Ramos (cell line): ENCODE measurements around the gene SEL1L.
"Not testable (repeated sequence)": the region's sequence is repeated elsewhere in the genome, so short reads cannot be mapped to it uniquely, and the experiment has no call there.

Experiments used
- in situ Hi-C: fragments of 300-500 bp; cut with MboI; formaldehyde crosslinking; loops from one replicate; pipeline ENCODE4 v1.14.3; 2022; ENCODE audit warnings: low sequenced_read_pairs; ENCODE audit not compliant: unreplicated experiment

The SEL1L gene

GRCh38 chr14:81533212-81533535 is 479 bp downstream of the SEL1L start:
- in situ Hi-C loops = no loop called here

DNA sequence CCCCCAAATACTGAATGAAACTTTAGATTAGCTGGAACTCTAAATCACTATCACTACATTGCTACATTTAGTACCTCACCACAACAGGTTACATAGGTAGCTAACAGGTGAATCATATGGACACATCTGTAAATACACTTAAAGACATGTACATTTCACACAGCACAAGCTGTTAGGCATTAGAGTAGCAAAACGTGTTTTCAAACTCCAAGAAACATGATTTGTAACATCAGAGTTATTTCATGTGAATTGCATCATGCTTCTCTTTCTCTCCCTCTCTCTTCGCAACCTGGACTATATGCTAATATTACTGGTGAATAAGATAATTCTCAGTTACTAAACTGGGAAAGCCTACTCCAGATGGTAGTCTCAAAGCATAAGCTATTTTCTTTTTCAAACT is 4.3 kb downstream of the SEL1L start:
- in situ Hi-C loops = loop anchor here (10.0 kb wide), 1 partner anchor 55 kb away; no protein-coding TSS in a partner anchor

- in situ Hi-C loops = loop anchor here (10.0 kb wide), 1 partner anchor 50 kb away; no protein-coding TSS in a partner anchor
These were observed 8.5 kb downstream of the SEL1L start for GRCh38 chr14:81525129-81525528.

DNA sequence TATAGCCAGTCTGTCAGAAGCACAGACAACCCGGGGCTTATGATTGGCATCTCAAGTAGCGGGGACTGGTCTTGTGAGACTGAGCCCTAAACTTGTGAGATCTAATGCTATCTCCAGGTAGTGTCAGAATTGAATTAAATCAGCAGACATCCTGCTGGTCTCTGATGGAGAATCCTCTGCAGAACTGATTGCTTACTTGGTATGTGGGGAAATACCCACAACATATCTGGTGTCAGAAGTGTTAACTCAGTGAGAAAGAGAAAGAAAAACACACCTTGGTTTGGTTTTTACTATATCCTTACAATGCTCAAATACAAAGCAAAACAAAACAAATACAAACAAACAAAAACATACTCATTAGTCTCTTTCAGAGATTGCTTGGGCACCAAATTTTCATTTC is 10.0 kb downstream of the SEL1L start:
- in situ Hi-C loops = loop anchor here (10.0 kb wide), 1 partner anchor 49 kb away; no protein-coding TSS in a partner anchor

- in situ Hi-C loops = loop anchor here (10.0 kb wide), 1 partner anchor 48 kb away; no protein-coding TSS in a partner anchor
These were observed 10.6 kb downstream of the SEL1L start for GRCh38 chr14:81523016-81523415.

- in situ Hi-C loops = loop anchor here (10.0 kb wide), 1 partner anchor 47 kb away; no protein-coding TSS in a partner anchor
These were observed 12.3 kb downstream of the SEL1L start for GRCh38 chr14:81521356-81521755.

DNA sequence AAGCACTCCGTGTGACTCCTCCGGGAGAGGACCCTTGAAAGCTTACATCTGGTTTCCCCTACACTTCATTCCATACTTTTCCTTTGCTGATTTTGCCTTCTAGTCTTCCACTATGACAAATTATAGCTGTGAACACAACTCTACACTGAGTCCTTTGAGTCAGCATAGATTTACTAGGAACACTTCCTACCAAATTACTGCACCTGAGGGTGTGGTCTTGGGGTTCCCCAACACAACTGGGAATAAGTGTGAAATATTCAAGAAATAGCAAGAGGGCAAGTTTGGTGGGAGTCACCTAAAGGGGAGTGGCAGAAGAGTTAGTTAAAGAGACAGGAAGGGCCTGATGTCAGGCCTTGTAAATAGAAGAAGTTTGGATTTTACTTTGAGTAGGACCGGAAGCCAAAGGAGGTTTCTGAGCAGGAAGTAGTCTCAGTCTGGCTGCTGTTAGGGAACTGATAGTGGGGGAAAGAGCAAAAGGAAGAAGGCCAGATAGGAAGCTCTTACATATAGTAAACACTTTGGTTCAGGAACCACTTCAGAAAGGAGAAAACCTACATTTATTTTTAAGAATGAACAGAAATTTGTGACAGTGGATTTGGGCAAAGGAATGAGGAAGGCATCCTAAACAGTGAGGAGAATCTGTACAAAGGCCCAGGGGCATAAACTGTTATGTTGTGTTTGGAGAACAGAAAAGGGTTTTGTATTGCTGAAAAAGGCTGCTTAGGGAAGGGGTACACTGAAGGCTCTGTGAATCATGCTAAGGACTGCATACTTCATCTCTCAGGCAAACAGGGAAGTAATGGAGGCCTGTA is 14.2 kb downstream of the SEL1L start:
- in situ Hi-C loops = loop anchor here (10.0 kb wide), 1 partner anchor 45 kb away; no protein-coding TSS in a partner anchor

DNA sequence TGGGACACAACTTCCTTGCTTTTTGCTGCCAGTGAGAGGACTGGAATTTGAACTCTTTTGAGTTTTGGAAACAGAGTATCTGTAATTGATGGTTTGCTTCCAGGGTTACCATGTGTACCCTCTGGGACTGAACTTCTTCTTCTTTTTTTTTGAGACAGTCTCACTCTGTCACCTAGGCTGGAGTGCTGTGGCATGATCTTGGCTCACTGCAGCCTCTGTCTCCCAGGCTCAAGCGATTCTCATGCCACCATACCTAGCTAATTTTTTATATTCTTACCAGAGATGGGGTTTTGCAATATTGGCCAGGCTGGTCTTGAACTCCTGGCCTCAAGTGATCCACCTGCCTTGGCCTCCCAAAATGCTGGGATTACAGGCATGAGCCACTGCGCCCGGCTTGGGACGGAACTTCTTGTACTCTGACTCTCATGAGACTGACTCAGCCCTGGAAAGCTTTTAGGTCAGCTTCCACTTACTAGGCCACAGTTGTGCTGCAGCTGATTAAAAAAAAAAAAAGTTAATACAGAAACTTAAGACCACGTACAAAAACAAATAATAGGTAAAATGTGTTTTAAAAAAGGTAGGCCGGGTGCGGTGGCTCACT is 15.8 kb downstream of the SEL1L start:
- in situ Hi-C loops = no loop called here

GRCh38 chr14:81516986-81517797 is 16.5 kb downstream of the SEL1L start:
- in situ Hi-C loops = no loop called here

DNA sequence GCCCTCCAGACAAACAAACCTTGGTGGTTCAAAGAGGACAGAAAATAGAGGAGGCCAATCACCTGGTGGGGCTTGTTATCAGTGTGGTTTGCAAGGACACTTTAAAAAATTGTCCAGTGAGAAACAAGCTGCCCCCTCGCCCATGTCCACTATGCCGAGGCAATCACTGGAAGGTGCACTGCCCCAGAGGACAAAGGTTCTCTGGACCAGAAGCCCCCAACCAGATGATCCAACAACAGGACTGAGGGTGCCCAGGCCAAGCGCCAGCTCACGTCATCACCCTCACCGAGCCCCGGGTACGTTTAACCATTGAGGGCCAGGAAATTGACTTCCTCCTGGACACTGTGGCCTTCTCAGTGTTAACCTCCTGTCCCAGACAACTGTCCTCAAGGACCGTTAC is 17.7 kb downstream of the SEL1L start:
- in situ Hi-C loops = not testable (repeated sequence)

GRCh38 chr14:81512826-81513225 is 20.8 kb downstream of the SEL1L start:
- in situ Hi-C loops = not testable (repeated sequence)

DNA sequence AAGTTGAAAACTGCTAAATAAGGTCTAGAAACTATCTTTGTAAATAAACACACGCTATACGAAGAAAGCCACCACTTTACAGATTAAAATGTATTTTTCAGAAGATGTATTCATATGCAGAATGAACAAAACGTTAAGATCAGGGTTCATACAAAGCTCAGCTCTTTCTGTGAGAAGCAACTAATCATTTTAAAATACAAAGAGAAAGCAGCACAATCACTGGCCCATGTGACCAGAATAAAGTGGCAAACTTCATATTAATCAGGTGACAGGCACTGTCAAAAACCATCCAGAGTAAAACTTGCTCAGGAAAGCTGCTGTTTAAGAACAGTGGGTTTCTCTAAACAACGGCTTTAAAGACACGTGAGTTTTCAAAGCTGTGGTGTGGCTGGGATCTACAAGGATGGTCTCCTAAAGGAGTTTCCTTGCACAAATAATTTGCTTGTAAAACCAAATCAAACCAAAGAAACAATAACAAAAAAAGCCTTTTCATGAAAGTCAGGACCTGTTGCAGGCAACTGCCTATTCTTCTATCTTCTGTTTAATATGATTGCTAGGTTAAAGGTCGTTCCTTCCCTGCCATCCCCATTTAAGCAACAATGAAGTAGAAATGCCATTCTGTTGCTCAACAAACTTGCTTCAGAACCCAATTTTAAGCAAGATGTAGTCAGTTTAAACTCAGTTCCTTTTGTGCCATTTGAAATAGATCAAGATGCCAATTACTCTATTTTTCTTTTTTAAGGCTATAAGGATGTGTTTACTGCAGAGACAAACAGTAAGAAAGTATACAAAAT is 22.3 kb downstream of the SEL1L start:
- in situ Hi-C loops = no loop called here

DNA sequence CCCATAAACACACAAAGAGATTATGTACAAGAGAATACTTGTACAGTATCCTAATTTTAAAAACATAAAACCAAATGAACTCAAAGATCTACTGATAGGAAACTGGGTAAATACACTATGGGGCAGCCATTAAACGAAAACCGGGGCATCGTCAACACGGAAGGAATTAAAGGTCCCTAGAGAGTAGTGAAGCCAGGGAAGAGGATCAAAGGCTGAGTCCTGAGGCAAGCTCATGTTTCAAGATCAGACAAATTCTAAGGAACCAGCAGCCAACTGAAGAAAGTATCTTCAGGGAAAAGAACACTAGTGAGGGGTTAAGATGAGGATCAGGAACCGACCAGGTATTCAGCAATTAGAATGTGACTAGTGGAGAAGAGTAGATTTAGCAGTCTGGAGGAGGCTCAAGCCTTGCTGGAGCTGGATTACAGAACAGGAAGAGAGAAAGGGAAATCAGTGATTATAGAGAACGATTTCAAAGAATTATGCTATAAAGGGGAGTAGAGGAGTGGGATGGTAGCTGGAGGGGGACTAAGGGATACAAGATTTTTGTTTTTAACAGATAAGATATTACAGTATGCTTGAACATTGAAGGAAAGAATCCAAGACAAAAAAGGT is 23.7 kb downstream of the SEL1L start:
- in situ Hi-C loops = no loop called here

- in situ Hi-C loops = no loop called here
These were observed 24.3 kb downstream of the SEL1L start for GRCh38 chr14:81509321-81509720.

- in situ Hi-C loops = no loop called here
These were observed 27.2 kb downstream of the SEL1L start for GRCh38 chr14:81506487-81506886.

- in situ Hi-C loops = no loop called here
These were observed 28.8 kb downstream of the SEL1L start for GRCh38 chr14:81504864-81505263.

- in situ Hi-C loops = no loop called here
These were observed 47.9 kb downstream of the SEL1L start for GRCh38 chr14:81485781-81486180.

- in situ Hi-C loops = no loop called here
These were observed 48.3 kb downstream of the SEL1L start for GRCh38 chr14:81485372-81485771.

DNA sequence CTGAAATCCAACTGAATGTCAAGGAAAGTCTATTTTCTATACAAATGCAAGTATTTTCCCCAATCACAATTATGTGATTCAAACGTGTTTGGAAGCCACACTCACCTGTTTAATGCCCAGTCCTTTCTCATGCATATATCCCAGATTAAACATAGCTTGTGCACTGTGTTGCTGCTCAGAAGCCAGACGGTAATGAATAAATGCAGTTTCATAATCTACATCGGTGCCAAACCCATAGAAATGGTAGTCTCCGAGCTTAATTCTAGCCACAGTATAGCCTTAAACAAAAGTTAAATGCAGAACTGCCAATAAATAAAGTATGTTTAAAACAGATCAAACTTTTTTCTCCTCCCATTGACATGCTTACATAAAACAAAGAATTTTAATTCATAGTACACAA is 49.5 kb downstream of the SEL1L start:
- in situ Hi-C loops = no loop called here

DNA sequence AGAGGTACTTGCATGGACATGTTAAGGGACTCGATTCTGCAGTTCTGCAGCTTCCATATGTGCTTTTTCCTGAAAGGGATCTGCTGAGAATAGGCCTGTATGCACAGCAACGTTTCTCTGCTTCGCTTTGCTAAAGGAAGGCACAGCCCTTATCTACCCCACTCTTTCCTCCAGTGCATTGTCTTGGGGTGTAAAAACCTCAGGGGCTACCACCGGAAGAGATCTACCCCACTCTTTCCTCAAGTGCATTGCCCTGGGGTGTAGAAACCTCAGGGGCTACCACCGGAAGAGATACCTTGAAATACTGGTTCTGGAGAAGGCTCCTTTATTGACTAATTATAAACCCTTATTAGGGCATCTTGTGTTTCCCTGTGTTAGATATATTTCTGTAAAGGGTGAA is 52.9 kb downstream of the SEL1L start:
- in situ Hi-C loops = no loop called here
